Kidney epithelial cell (primary cell): ENCODE measurements around the gene BHLHE23. TPM values are rescaled to one million over a fixed set of nuclear protein-coding genes. Genes with fewer than 3 reads are reported as not detected.
"Not testable (repeated sequence)": the region's sequence is repeated elsewhere in the genome, so short reads cannot be mapped to it uniquely, and the experiment has no call there.

ENCODE experiments used
- DNase-seq: peaks from one replicate; pipeline ENCODE4 v3.0.0-alpha.2; 2010; ENCODE audit warnings: low read depth
- H3K27me3 ChIP-seq: 2 replicates; pipeline ENCODE4 v1.6.0; 2011; ENCODE audit warnings: low read length; ENCODE audit not compliant: control insufficient read depth, insufficient read depth
- H3K36me3 ChIP-seq: 2 replicates; pipeline ENCODE4 v1.5.1; 2011; ENCODE audit warnings: low read length; ENCODE audit not compliant: control insufficient read depth, insufficient read depth
- H3K4me3 ChIP-seq: 2 replicates; pipeline ENCODE4 v1.5.1; 2011; ENCODE audit warnings: low read depth, mild to moderate bottlenecking, control low read depth, low read length
- CTCF ChIP-seq: IDR thresholded peaks from 2 replicates; pipeline ENCODE4 v1.5.1; 2011; ENCODE audit warnings: mild to moderate bottlenecking, moderate library complexity, low read length, control low read depth, inconsistent platforms; ENCODE audit not compliant: insufficient read depth, poor library complexity, severe bottlenecking
- total RNA-seq: library from RNA; depleted of rRNA; stranded (reverse); fragments of >200 nt; gene quantifications from 2 replicates; pipeline ENCODE4 v1.2.3, GENCODE V29; 2015

The BHLHE23 gene
- total RNA-seq, 1 donor from 2014 or later = not detected

DNA sequence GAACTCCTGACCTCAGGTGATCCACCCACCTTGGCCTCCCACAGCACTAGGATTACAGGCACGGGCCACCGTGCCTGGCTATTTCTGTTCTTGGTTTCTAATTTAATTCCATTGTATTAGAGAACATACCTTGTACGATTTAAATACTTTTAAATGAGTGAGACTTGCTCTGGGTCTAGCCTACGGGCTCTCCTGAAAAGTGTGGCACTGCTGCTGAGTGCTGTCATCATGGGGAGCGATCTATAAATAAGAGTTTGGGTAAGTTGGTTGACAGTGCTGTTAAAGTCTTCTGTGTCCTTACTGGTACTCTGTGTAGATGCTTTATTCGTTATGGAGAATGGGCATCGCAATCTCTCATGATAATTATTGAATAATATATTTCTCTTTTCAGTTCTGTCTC, 35.0 kb upstream of the BHLHE23 start:
- Histone ChIP-seq H3K4me3 (no peak overlapping the region), H3K27me3 (peaks cover 6% of the 10 kb centered on the region), H3K36me3 (no peaks in the 10 kb centered on the region)
- TF ChIP-seq CTCF = no peak
- no peak for DNase-seq

GRCh38 chr20:63037669-63038268, 31.0 kb upstream of the BHLHE23 start:
- peaks cover 24% of the 10 kb centered on the region for H3K27me3 ChIP-seq
- no peak for DNase-seq
- TF ChIP-seq CTCF = no peak
- no peak overlapping the region for H3K4me3 ChIP-seq
- no peaks in the 10 kb centered on the region for H3K36me3 ChIP-seq

DNA sequence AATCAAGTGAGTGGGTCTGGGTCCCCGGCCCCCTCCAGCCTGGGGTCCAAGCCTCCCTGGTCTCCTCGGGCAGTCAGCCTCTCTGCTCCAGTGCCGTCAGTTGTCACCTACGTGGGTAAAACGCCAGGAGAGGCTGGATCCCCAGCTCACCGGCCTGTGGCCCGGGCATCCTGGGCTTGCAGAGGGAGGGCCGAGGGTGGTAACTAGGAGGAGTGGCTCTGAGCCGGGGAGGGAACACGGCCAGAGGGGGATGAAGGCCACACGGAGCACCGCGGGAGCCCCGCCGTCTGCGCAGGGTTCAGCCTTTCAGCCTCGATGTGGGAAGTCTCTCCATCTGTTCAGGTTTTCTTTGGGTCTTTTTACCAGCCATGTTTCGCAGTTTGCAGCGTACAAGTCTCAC, 29.5 kb upstream of the BHLHE23 start:
- no peaks in the 10 kb centered on the region for H3K36me3 ChIP-seq
- TF ChIP-seq CTCF = no peak
- H3K27me3 ChIP-seq = peaks cover 39% of the 10 kb centered on the region
- H3K4me3 ChIP-seq = no peak overlapping the region
- no peak for DNase-seq

GRCh38 chr20:63035603-63036185, 28.9 kb upstream of the BHLHE23 start:
- Histone ChIP-seq H3K36me3 (no peaks in the 10 kb centered on the region), H3K27me3 (peaks cover 41% of the 10 kb centered on the region), H3K4me3 (no peak overlapping the region)
- no peak for DNase-seq
- no peak for TF ChIP-seq CTCF

DNA sequence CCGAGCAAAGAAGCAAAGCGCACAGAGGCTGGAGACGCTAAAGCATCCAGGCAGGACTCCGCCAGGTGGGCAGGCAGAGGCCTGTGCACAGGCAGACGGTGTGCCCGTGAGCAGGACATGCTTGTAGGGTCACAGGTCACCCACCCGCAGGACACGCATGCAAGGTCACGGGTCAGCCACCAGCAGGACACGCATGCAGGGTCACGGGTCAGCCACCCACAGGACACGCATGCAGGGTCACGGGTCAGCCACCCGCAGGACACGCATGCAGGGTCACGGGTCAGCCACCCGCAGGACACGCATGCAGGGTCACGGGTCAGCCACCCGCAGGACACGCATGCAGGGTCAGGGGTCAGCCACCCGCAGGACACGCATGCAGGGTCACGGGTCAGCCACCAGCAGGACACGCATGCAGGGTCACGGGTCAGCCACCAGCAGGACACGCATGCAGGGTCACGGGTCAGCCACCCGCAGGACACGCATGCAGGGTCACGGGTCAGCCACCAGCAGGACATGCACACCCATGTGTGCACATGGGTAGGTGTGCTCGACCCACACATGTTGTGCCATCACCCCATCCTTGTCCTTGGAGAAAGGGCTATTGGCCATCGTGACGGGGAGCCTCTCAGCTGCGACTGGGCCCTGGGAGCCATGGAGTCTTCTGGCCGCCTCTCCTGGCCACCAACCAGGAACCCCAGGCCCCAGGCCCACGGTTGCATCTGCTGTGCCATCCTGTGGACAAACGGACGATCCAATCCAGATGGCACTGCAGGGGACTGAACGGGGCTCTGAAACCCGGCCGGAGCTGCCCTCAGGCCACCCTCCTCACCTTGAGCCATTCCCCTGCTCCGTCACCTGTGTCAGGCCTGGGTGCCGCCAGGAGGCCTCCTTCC, 28.2 kb upstream of the BHLHE23 start:
- not testable (repeated sequence) for DNase-seq, H3K4me3 ChIP-seq, H3K36me3 ChIP-seq
- H3K27me3 ChIP-seq = peaks cover 49% of the 10 kb centered on the region
